Mesenchymal stem cell (in vitro differentiated cells and primary cell): ENCODE data around the gene ABCC4.

Experiments used
- DNase-seq: peaks from one replicate; pipeline ENCODE4 v3.0.0-alpha.2; 2013
- H2AFZ ChIP-seq: one replicate; pipeline ENCODE4 v1.6.1; 2013; ENCODE audit warnings: low read depth, mild to moderate bottlenecking, control low read depth, inconsistent platforms, low read length, moderate library complexity
- H2AK5ac ChIP-seq: 2 replicates; pipeline ENCODE4 v1.6.1; 2013; ENCODE audit warnings: low read length, moderate library complexity, mild to moderate bottlenecking, inconsistent platforms; ENCODE audit not compliant: severe bottlenecking
- H2BK120ac ChIP-seq: one replicate; pipeline ENCODE4 v1.6.1; 2013; ENCODE audit warnings: low read depth, mild to moderate bottlenecking, inconsistent platforms, low read length, moderate library complexity
- H2BK12ac ChIP-seq, 2 experiments: one replicate each; pipeline ENCODE4 v1.6.1; 2013; ENCODE audit warnings: inconsistent platforms in 2 of 2, low read length in 2 of 2, mild to moderate bottlenecking in 2 of 2, moderate library complexity in 2 of 2, control low read depth in 1 of 2
- H2BK15ac ChIP-seq: one replicate; pipeline ENCODE4 v1.6.1; 2013; ENCODE audit warnings: mild to moderate bottlenecking, low read depth, inconsistent platforms; ENCODE audit not compliant: poor library complexity, severe bottlenecking
- H2BK5ac ChIP-seq: 2 replicates; pipeline ENCODE4 v1.6.1; 2013; ENCODE audit warnings: low read depth, mild to moderate bottlenecking, low read length, control low read depth, inconsistent platforms; ENCODE audit not compliant: poor library complexity, severe bottlenecking
- H3K14ac ChIP-seq, 2 experiments: one replicate each; pipeline ENCODE4 v1.6.1; 2013; ENCODE audit warnings: inconsistent platforms in 2 of 2, low read length in 2 of 2, control low read depth in 1 of 2, mild to moderate bottlenecking in 1 of 2, moderate library complexity in 1 of 2
- H3K18ac ChIP-seq, 2 experiments: one replicate each; pipeline ENCODE4 v1.6.1; 2013; ENCODE audit warnings: inconsistent platforms in 2 of 2, low read length in 2 of 2, control low read depth in 1 of 2, low read depth in 1 of 2, mild to moderate bottlenecking in 1 of 2
- H3K23ac ChIP-seq, 2 experiments: one replicate each; pipeline ENCODE4 v1.6.1; 2013; ENCODE audit warnings: inconsistent platforms in 2 of 2, low read length in 2 of 2, mild to moderate bottlenecking in 2 of 2, moderate library complexity in 2 of 2, control low read depth in 1 of 2
- H3K27ac ChIP-seq: 2 replicates; pipeline ENCODE4 v1.5.1; 2013; ENCODE audit warnings: mild to moderate bottlenecking, moderate library complexity, low read length, control low read depth, inconsistent platforms; ENCODE audit not compliant: poor library complexity, severe bottlenecking
- H3K27me3 ChIP-seq, 2 experiments: 2 replicates each; pipeline versions ENCODE4 v1.6.1 to v1.7.0; 2013; ENCODE audit warnings: low read length in 2 of 2, mild to moderate bottlenecking in 2 of 2, moderate library complexity in 2 of 2, control low read depth in 1 of 2, inconsistent platforms in 1 of 2; ENCODE audit not compliant: control insufficient read depth in 1 of 2, insufficient read depth in 1 of 2
- H3K36me3 ChIP-seq, 2 experiments: 2 replicates each; pipeline versions ENCODE4 v1.6.1 to v1.7.0; 2013; ENCODE audit warnings: low read length in 2 of 2, control low read depth in 1 of 2, inconsistent platforms in 1 of 2, low read depth in 1 of 2, mild to moderate bottlenecking in 1 of 2; ENCODE audit not compliant: insufficient read depth in 2 of 2, control insufficient read depth in 1 of 2
- H3K4ac ChIP-seq, 2 experiments: one replicate each; pipeline ENCODE4 v1.6.1; 2013; ENCODE audit warnings: inconsistent platforms in 2 of 2, low read length in 2 of 2, mild to moderate bottlenecking in 2 of 2, moderate library complexity in 2 of 2, control low read depth in 1 of 2, low read depth in 1 of 2
- H3K4me1 ChIP-seq: 2 replicates; pipeline ENCODE4 v1.6.1; 2013; ENCODE audit warnings: low read depth, low read length, control low read depth; ENCODE audit not compliant: control insufficient read depth, insufficient read depth
- H3K4me2 ChIP-seq: 2 replicates; pipeline ENCODE4 v1.6.1; 2013; ENCODE audit warnings: low read length, mild to moderate bottlenecking, inconsistent platforms; ENCODE audit not compliant: poor library complexity, severe bottlenecking
- H3K4me3 ChIP-seq, 2 experiments: 2 replicates each; pipeline versions ENCODE4 v1.5.1 to v1.7.0; 2013; ENCODE audit warnings: low read length in 2 of 2, mild to moderate bottlenecking in 2 of 2, control low read depth in 1 of 2, low read depth in 1 of 2; ENCODE audit not compliant: insufficient read depth in 1 of 2
- H3K79me1 ChIP-seq: replicated peaks from 2 replicates; pipeline ENCODE4 v1.6.1; 2013; ENCODE audit warnings: mild to moderate bottlenecking, control low read depth, low read length, inconsistent platforms; ENCODE audit not compliant: poor library complexity, severe bottlenecking
- H3K9ac ChIP-seq: 2 replicates; pipeline ENCODE4 v1.7.0; 2013; ENCODE audit warnings: mild to moderate bottlenecking, low read length, moderate library complexity
- H3K9me3 ChIP-seq: 2 replicates; pipeline ENCODE4 v1.7.0; 2013; ENCODE audit warnings: mild to moderate bottlenecking, low read length; ENCODE audit not compliant: control insufficient read depth
- H4K8ac ChIP-seq: one replicate; pipeline ENCODE4 v1.6.1; 2013; ENCODE audit warnings: inconsistent platforms, mild to moderate bottlenecking, low read length, moderate library complexity
- H4K91ac ChIP-seq: one replicate; pipeline ENCODE4 v1.6.1; 2013; ENCODE audit warnings: mild to moderate bottlenecking, low read length, inconsistent platforms
- WGBS: methylation state at CpG from one replicate; pipeline ENCODE4 v1.1.7; 2013; ENCODE audit warnings: mixed read lengths; 5-methylcytosine and 5-hydroxymethylcytosine counted together

ABCC4 gene

DNA sequence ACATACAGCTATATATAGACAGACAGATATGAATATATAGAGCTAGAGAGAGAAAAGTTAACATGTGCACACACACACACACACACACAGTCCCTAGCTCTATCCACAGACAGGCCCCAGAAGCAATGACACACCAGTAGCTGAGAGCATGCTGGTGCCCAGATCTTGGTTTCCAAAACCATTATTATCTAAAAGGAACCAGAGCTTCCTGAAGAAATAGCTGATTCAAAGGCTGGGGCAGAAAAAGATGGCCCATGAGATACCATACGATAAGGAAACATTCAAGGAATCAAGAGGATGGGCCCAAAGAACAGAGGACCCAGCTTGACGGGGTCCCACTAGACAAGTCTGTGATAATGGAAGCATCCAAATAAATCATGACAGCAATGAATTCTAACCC is 53.4 kb downstream of the ABCC4 start:
- no peak overlapping the region for H3K27ac ChIP-seq
- H3K4me2 ChIP-seq = no peak overlapping the region
- no peak overlapping the region for H3K14ac ChIP-seq
- no peak overlapping the region for H2BK120ac ChIP-seq
- H3K23ac ChIP-seq = no peak overlapping the region
- H4K8ac ChIP-seq = no peak overlapping the region
- no peak overlapping the region for H2BK5ac ChIP-seq
- H2BK15ac ChIP-seq = no peak overlapping the region
- no peak overlapping the region for H3K18ac ChIP-seq
- no peak overlapping the region for H4K91ac ChIP-seq
- H3K4me3 ChIP-seq = no peak overlapping the region
- peaks cover 52% of the 10 kb centered on the region for H3K79me1 ChIP-seq
- no peak for DNase-seq
- no peak overlapping the region for H3K9ac ChIP-seq
- no peak overlapping the region for H2AFZ ChIP-seq
- no peaks in the 10 kb centered on the region for H3K9me3 ChIP-seq
- peaks cover 14 to 32% of the 10 kb centered on the region in 2 experiments for H3K36me3 ChIP-seq
- H3K4me1 ChIP-seq = peaks cover 13% of the 10 kb centered on the region
- no peak overlapping the region for H2AK5ac ChIP-seq
- no peak overlapping the region for H3K4ac ChIP-seq
- WGBS = 100% methylated on average over 1 of the region's 2 CpGs
- no peaks in the 10 kb centered on the region for H3K27me3 ChIP-seq
- no peak overlapping the region for H2BK12ac ChIP-seq

- Histone ChIP-seq H3K79me1 (peaks cover 53% of the 10 kb centered on the region), H3K27me3 (no peaks in the 10 kb centered on the region), H3K23ac (no peak overlapping the region), H3K4me1 (peaks cover 13% of the 10 kb centered on the region), H3K9ac (no peak overlapping the region), H3K14ac (no peak overlapping the region), H3K18ac (peak overlapping the region in 1 of 2 experiments; percentile 56), H3K9me3 (no peaks in the 10 kb centered on the region), H4K91ac (no peak overlapping the region), H4K8ac (no peak overlapping the region), H3K36me3 (peaks cover 14 to 32% of the 10 kb centered on the region in 2 experiments), H3K4ac (no peak overlapping the region), H2AFZ (no peak overlapping the region), H2BK12ac (no peak overlapping the region), H2BK5ac (no peak overlapping the region), H2AK5ac (no peak overlapping the region), H2BK120ac (peak overlapping the region; percentile 27), H3K4me2 (no peak overlapping the region), H2BK15ac (no peak overlapping the region), H3K27ac (no peak overlapping the region), H3K4me3 (no peak overlapping the region)
- WGBS = 89% methylated on average over 4 of the region's 4 CpGs
- DNase-seq = no peak
Observed at GRCh38 chr13:95247171-95247570, 54.1 kb downstream of the ABCC4 start.

GRCh38 chr13:95246292-95247082 is 54.8 kb downstream of the ABCC4 start:
- no peak overlapping the region for H2BK120ac ChIP-seq
- H2BK15ac ChIP-seq = no peak overlapping the region
- no peak overlapping the region for H3K18ac ChIP-seq
- no peak overlapping the region for H3K27ac ChIP-seq
- H3K36me3 ChIP-seq = peaks cover 14 to 33% of the 10 kb centered on the region in 2 experiments
- peaks cover 11% of the 10 kb centered on the region for H3K4me1 ChIP-seq
- H4K8ac ChIP-seq = no peak overlapping the region
- no peak overlapping the region for H3K4me2 ChIP-seq
- peaks cover 51% of the 10 kb centered on the region for H3K79me1 ChIP-seq
- H3K14ac ChIP-seq = no peak overlapping the region
- 91% methylated on average over 10 of the region's 10 CpGs for WGBS
- DNase-seq = no peak
- H4K91ac ChIP-seq = no peak overlapping the region
- no peak overlapping the region for H2AFZ ChIP-seq
- H2AK5ac ChIP-seq = no peak overlapping the region
- H3K9ac ChIP-seq = no peak overlapping the region
- H3K9me3 ChIP-seq = no peaks in the 10 kb centered on the region
- H3K27me3 ChIP-seq = no peaks in the 10 kb centered on the region
- H2BK5ac ChIP-seq = no peak overlapping the region
- H3K4ac ChIP-seq = no peak overlapping the region
- no peak overlapping the region for H2BK12ac ChIP-seq
- H3K4me3 ChIP-seq = no peak overlapping the region
- H3K23ac ChIP-seq = no peak overlapping the region

DNA sequence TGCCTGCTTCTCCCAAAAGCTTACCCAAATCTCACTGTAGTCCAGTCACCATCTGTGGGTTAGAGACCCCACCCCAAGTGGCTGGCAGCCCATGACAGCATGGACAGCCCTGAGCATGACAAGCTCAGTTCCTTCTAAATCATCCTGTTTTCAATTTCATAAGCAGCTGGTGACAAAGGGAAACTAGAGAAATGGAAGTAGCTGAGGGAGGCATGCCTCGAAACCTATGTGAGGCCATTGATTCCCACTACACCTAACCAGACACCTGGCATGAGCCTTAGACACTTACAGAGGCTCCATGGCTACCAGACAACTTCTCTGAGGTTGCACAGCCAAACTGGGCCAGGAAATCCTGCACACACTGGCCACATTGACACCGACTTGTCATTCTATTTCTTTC is 56.2 kb downstream of the ABCC4 start:
- H2BK12ac ChIP-seq = peak overlapping the region; percentile 28 to 60
- no peak overlapping the region for H2AFZ ChIP-seq
- H2BK15ac ChIP-seq = no peak overlapping the region
- no peak overlapping the region for H3K23ac ChIP-seq
- no peak overlapping the region for H4K91ac ChIP-seq
- H2AK5ac ChIP-seq = peak overlapping the region; percentile 33
- no peaks in the 10 kb centered on the region for H3K9me3 ChIP-seq
- no peak overlapping the region for H3K4ac ChIP-seq
- no peak overlapping the region for H3K9ac ChIP-seq
- peak overlapping the region in 1 of 2 experiments; percentile 60 for H3K18ac ChIP-seq
- H3K36me3 ChIP-seq = peaks cover 14 to 38% of the 10 kb centered on the region in 2 experiments
- peak overlapping the region; percentile 31 for H4K8ac ChIP-seq
- H3K27me3 ChIP-seq = no peaks in the 10 kb centered on the region
- no peak overlapping the region for H3K27ac ChIP-seq
- peaks cover 51% of the 10 kb centered on the region for H3K79me1 ChIP-seq
- no peak overlapping the region for H3K14ac ChIP-seq
- no peak overlapping the region for H2BK120ac ChIP-seq
- no peak overlapping the region for H3K4me2 ChIP-seq
- peaks cover 11% of the 10 kb centered on the region for H3K4me1 ChIP-seq
- no peak for DNase-seq
- H3K4me3 ChIP-seq = no peak overlapping the region
- no peak overlapping the region for H2BK5ac ChIP-seq
- 100% methylated on average over 2 of the region's 2 CpGs for WGBS
